Vagina (tissue), 2 donors: ENCODE data around the gene BHLHE41. TPM values are rescaled to one million over a fixed set of nuclear protein-coding genes. Genes with fewer than 3 reads are reported as not detected.

ENCODE experiments used
- DNase-seq, 2 donors: peaks; one replicate each; pipeline ENCODE4 v3.0.0-alpha.2; 2017; ENCODE audit errors: extremely low spot score in 2 of 2
- H3K27ac ChIP-seq: fragments of 200-600 bp; sonication (generic); one replicate; pipeline ENCODE4 v1.5.1; 2019
- H3K27me3 ChIP-seq: fragments of 200-600 bp; sonication (generic); one replicate; pipeline ENCODE4 v1.5.1; 2019
- H3K36me3 ChIP-seq, 2 donors: fragments of 200-600 bp; sonication (generic); one replicate each; pipeline ENCODE4 v1.5.1; 2017 to 2019
- H3K4me1 ChIP-seq: fragments of 200-600 bp; sonication (generic); one replicate; pipeline ENCODE4 v1.5.1; 2019
- H3K4me3 ChIP-seq, 2 donors: fragments of 200-600 bp; sonication (generic); 1 replicate in 1 of 2; 2 replicates in 1 of 2; pipeline ENCODE4 v1.5.1; 2016 to 2019
- H3K9me3 ChIP-seq: fragments of 200-600 bp; sonication (generic); one replicate; pipeline ENCODE4 v1.5.1; 2019
- POLR2A ChIP-seq, 2 donors: fragments of 450-650 bp; IDR thresholded peaks; one replicate each; pipeline ENCODE4 v1.6.1; 2017; ENCODE audit warnings: antibody characterized with exemption in 2 of 2, mild to moderate bottlenecking in 2 of 2, moderate library complexity in 2 of 2
- POLR2AphosphoS5 ChIP-seq, 2 donors: sonication (generic); formaldehyde crosslinking; IDR thresholded peaks; one replicate each; pipeline ENCODE4 v1.9.0; 2017; ENCODE audit warnings: antibody characterized with exemption in 2 of 2, mild to moderate bottlenecking in 2 of 2, low read depth in 1 of 2; ENCODE audit not compliant: insufficient read depth in 1 of 2
- intact Hi-C: fragments of 100-400 bp; cut with DNase I; formaldehyde crosslinking; loops from one replicate; pipeline ENCODE4 v1.15.1; 2023
- total RNA-seq: library from RNA; depleted of rRNA; stranded (reverse); fragments of >200 nt; gene quantifications from one replicate; pipeline ENCODE4 v1.2.3, GENCODE V29; 2016
- TF ChIP-seq, protein P1 (sequence below), 3 experiments: fragments of 450-650 bp in 2 of 3; fragments of 200-600 bp in 1 of 3; sonication (generic) in 1 of 3; IDR thresholded peaks; one replicate each; pipeline ENCODE4 v1.5.1; 2017 to 2019; ENCODE audit warnings: antibody characterized with exemption in 3 of 3, mild to moderate bottlenecking in 2 of 3, moderate library complexity in 2 of 3

Gene BHLHE41
- total RNA-seq, 1 donor from 2014 or later = 2.9 TPM

GRCh38 chr12:26121323-26122060, 3.3 kb downstream of the BHLHE41 start:
- H3K4me1 ChIP-seq = peaks cover 19% of the 10 kb centered on the region
- H3K36me3 ChIP-seq = no peaks in the 10 kb centered on the region
- no peaks in the 10 kb centered on the region for H3K27me3 ChIP-seq
- intact Hi-C loops = loop anchor here (10.0 kb wide), 1 partner anchor 163 kb away; no protein-coding TSS in a partner anchor
- H3K4me3 ChIP-seq = peak overlapping the region; percentile 70 to 72
- TF ChIP-seq, protein P1, sequence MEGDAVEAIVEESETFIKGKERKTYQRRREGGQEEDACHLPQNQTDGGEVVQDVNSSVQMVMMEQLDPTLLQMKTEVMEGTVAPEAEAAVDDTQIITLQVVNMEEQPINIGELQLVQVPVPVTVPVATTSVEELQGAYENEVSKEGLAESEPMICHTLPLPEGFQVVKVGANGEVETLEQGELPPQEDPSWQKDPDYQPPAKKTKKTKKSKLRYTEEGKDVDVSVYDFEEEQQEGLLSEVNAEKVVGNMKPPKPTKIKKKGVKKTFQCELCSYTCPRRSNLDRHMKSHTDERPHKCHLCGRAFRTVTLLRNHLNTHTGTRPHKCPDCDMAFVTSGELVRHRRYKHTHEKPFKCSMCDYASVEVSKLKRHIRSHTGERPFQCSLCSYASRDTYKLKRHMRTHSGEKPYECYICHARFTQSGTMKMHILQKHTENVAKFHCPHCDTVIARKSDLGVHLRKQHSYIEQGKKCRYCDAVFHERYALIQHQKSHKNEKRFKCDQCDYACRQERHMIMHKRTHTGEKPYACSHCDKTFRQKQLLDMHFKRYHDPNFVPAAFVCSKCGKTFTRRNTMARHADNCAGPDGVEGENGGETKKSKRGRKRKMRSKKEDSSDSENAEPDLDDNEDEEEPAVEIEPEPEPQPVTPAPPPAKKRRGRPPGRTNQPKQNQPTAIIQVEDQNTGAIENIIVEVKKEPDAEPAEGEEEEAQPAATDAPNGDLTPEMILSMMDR (IDR thresholded peaks at IDR 0.05) = no peak
- TF ChIP-seq POLR2A (IDR thresholded peaks at IDR 0.05) (no peak), POLR2AphosphoS5 (IDR thresholded peaks at IDR 0.05; ENCODE audit: insufficient read depth in 1 of 2, low read depth in 1 of 2) (no peak)
- H3K27ac ChIP-seq = peak overlapping the region; percentile 94
- no peaks in the 10 kb centered on the region for H3K9me3 ChIP-seq
- DNase-seq = no peak

DNA sequence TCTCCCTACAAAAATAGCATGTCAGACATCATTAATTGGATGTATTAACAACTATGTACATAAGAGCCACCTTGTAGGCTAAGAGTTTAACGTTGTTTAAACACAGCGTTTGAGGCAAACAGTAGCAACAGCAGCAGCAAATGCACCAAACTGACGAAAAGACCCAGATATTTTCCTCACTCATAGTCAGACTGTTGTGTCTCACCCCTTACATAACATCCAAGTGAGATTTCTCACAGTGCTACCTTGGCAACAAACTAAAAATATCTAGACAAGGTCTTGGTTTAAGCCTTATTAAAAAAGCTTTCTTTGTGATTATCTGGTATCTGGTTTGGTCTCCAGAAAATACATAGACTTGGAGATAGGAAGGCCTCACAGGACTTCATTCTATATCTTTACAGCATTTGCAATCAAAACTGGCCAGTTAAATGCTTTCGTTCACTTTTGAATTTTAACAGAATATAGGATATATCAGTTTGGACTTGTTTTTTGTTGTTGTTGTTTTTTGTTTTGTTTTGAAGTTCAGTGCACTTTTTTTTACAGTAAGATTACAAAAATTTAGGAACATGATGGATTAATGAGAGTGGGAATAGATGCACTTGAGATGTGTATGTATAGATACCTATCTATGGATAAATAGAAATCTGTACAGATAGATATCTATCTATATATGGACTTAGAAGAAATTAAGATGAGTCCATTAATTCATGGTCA, 4.1 kb downstream of the BHLHE41 start:
- DNase-seq = no peak

GRCh38 chr12:26119391-26119989, 5.3 kb downstream of the BHLHE41 start:
- no peak for DNase-seq
- peak overlapping the region; percentile 64 for H3K27ac ChIP-seq
- H3K9me3 ChIP-seq = no peaks in the 10 kb centered on the region
- intact Hi-C loops = no loop called here
- H3K27me3 ChIP-seq = no peaks in the 10 kb centered on the region
- H3K4me3 ChIP-seq = no peak overlapping the region
- no peaks in the 10 kb centered on the region for H3K36me3 ChIP-seq
- peaks cover 36% of the 10 kb centered on the region for H3K4me1 ChIP-seq
- no peak for TF ChIP-seq POLR2A (IDR thresholded peaks at IDR 0.05)
- TF ChIP-seq, protein P1 (IDR thresholded peaks at IDR 0.05) = peak in 2 of 3 experiments; percentile 29 to 34
- TF ChIP-seq POLR2AphosphoS5 (IDR thresholded peaks at IDR 0.05; ENCODE audit: insufficient read depth in 1 of 2, low read depth in 1 of 2) = peak in 1 of 2 donors; percentile 18

More for the DNA sequence above, 4.1 kb downstream of the BHLHE41 start:
- intact Hi-C loops = loop anchor here (10.0 kb wide), 1 partner anchor 164 kb away; no protein-coding TSS in a partner anchor
- H3K9me3 ChIP-seq = no peaks in the 10 kb centered on the region
- H3K36me3 ChIP-seq = no peaks in the 10 kb centered on the region
- TF ChIP-seq POLR2AphosphoS5 (IDR thresholded peaks at IDR 0.05; ENCODE audit: insufficient read depth in 1 of 2, low read depth in 1 of 2) (no peak), POLR2A (IDR thresholded peaks at IDR 0.05) (no peak)
- TF ChIP-seq, protein P1 (IDR thresholded peaks at IDR 0.05) = no peak
- peak overlapping the region; percentile 70 to 72 for H3K4me3 ChIP-seq
- peak overlapping the region; percentile 94 for H3K27ac ChIP-seq
- H3K27me3 ChIP-seq = no peaks in the 10 kb centered on the region
- peaks cover 26% of the 10 kb centered on the region for H3K4me1 ChIP-seq

- H3K36me3 ChIP-seq = no peaks in the 10 kb centered on the region
- no peak overlapping the region for H3K4me3 ChIP-seq
- peaks cover 33% of the 10 kb centered on the region for H3K4me1 ChIP-seq
- H3K9me3 ChIP-seq = no peaks in the 10 kb centered on the region
- H3K27ac ChIP-seq = peak overlapping the region; percentile 16
- no peak for TF ChIP-seq POLR2AphosphoS5 (IDR thresholded peaks at IDR 0.05; ENCODE audit: insufficient read depth in 1 of 2, low read depth in 1 of 2)
- no peak for TF ChIP-seq POLR2A (IDR thresholded peaks at IDR 0.05)
- TF ChIP-seq, protein P1 (IDR thresholded peaks at IDR 0.05) = no peak
- intact Hi-C loops = no loop called here
- no peaks in the 10 kb centered on the region for H3K27me3 ChIP-seq
- DNase-seq = no peak
Observed at GRCh38 chr12:26118308-26118707, 6.5 kb downstream of the BHLHE41 start.
